CD8-positive, alpha-beta memory T cell (primary cell): ENCODE measurements around the gene SORCS2. TPM values are rescaled to one million over a fixed set of nuclear protein-coding genes. Genes with fewer than 3 reads are reported as not detected.

Experiments
- CTCF ChIA-PET: fragments of 350-600 bp; sonication (Branson Sonifier 250); formaldehyde crosslinking; loops from one replicate; lab custom pipeline; 2021; ENCODE audit warnings: antibody characterized with exemption; lab: Charles Lee
- POLR2A ChIA-PET: fragments of 350-600 bp; sonication (Branson Sonifier 250); formaldehyde crosslinking; loops from one replicate; lab custom pipeline; 2021; ENCODE audit warnings: antibody characterized with exemption; lab: Charles Lee
- DNase-seq, 5 donors: peaks; one replicate each; pipeline versions ENCODE4 v3.0.0 to v3.0.0-alpha.2; 2020 to 2022; ENCODE audit warnings: mixed read lengths in 1 of 5
- H3K27ac ChIP-seq: one replicate; pipeline ENCODE4 v1.7.0; 2013; ENCODE audit warnings: low read depth, mild to moderate bottlenecking, low read length, moderate library complexity
- H3K27me3 ChIP-seq: 2 replicates; pipeline ENCODE4 v1.7.0; 2013; ENCODE audit warnings: low read length, mild to moderate bottlenecking; ENCODE audit not compliant: insufficient read depth, poor library complexity, severe bottlenecking
- H3K36me3 ChIP-seq: 2 replicates; pipeline ENCODE4 v1.7.0; 2013; ENCODE audit warnings: mild to moderate bottlenecking, low read length, moderate library complexity; ENCODE audit not compliant: insufficient read depth
- H3K4me1 ChIP-seq: 2 replicates; pipeline ENCODE4 v1.7.0; 2013; ENCODE audit warnings: mild to moderate bottlenecking, low read length, moderate library complexity; ENCODE audit not compliant: insufficient read depth
- H3K4me3 ChIP-seq: 2 replicates; pipeline ENCODE4 v1.7.0; 2013; ENCODE audit warnings: mild to moderate bottlenecking, low read length
- H3K9me3 ChIP-seq: 2 replicates; pipeline ENCODE4 v1.7.0; 2013; ENCODE audit warnings: mild to moderate bottlenecking, low read length
- H3K27ac Mint-ChIP-seq, 8 donors: one replicate each; pipeline ENCODE4 v1.8.0; 2020 to 2021; ENCODE audit warnings: mixed read lengths in 8 of 8, mild to moderate bottlenecking in 6 of 8, inconsistent platforms in 3 of 8, moderate library complexity in 3 of 8
- H3K27me3 Mint-ChIP-seq, 2 donors: one replicate each; pipeline ENCODE4 v1.8.0; 2020 to 2021; ENCODE audit warnings: mixed read lengths in 2 of 2, mild to moderate bottlenecking in 1 of 2, moderate library complexity in 1 of 2
- H3K36me3 Mint-ChIP-seq, 3 donors: one replicate each; pipeline ENCODE4 v1.8.0; 2020 to 2021; ENCODE audit warnings: mixed read lengths in 3 of 3, inconsistent platforms in 1 of 3, mild to moderate bottlenecking in 1 of 3
- H3K4me1 Mint-ChIP-seq, 3 donors: one replicate each; pipeline ENCODE4 v1.8.0; 2020 to 2021; ENCODE audit warnings: mixed read lengths in 3 of 3, inconsistent platforms in 1 of 3, mild to moderate bottlenecking in 1 of 3
- H3K4me3 Mint-ChIP-seq, 7 donors: one replicate each; pipeline ENCODE4 v1.8.0; 2020 to 2021; ENCODE audit warnings: mixed read lengths in 7 of 7, mild to moderate bottlenecking in 6 of 7, moderate library complexity in 4 of 7, inconsistent platforms in 2 of 7
- H3K9me3 Mint-ChIP-seq, 5 donors: one replicate each; pipeline ENCODE4 v1.8.0; 2020 to 2022; ENCODE audit warnings: mixed read lengths in 5 of 5, mild to moderate bottlenecking in 3 of 5, moderate library complexity in 2 of 5, inconsistent platforms in 1 of 5
- polyA plus RNA-seq: library from polyadenylated mRNA; unstranded; fragments of 300-500 nt; fragmentation: Illumina TruSeq; gene quantifications from one replicate; pipeline ENCODE4 v1.2.3, GENCODE V29; 2021
- total RNA-seq, 2 experiments: library from RNA; stranded (reverse); gene quantifications; one replicate each; pipeline ENCODE4 v1.2.3, GENCODE V29; 2021

Gene SORCS2
- total and polyA plus RNA-seq, 3 experiments from 2014 or later: not detected

DNA sequence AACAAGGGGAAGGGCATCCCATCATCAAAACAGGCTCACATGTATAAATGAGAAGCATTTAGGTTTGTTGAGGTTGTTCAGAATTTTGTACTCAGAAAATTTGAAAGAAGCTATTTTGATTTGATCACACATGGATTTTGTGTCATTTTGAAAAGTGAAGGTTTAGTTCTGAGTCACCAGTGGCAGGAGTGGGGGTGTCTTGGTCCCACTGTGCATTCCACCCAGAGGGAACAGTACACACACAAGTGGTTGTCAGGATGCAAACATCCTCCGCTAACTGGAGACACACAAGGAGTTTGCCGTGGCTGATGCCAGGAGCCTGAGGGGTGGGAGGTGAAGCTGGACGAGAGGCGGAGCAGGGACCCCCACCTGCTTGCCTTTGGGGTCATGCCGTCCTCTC is 440.6 kb downstream of the SORCS2 start:
- H3K4me3 ChIP-seq: no peak overlapping the region
- Mint-ChIP-seq H3K4me3 (no peak overlapping the region), H3K36me3 (peaks cover 0 to 7% (median 0%) of the 10 kb centered on the region in 3 donors), H3K9me3 (peaks cover 0 to 3% (median 0%) of the 10 kb centered on the region in 5 donors), H3K4me1 (peaks cover 0 to 11% (median 7%) of the 10 kb centered on the region in 3 donors), H3K27ac (no peak overlapping the region), H3K27me3 (peaks cover 7 to 24% of the 10 kb centered on the region in 2 donors)
- H3K36me3 ChIP-seq: no peaks in the 10 kb centered on the region
- no peaks in the 10 kb centered on the region for H3K27me3 ChIP-seq
- H3K9me3 ChIP-seq: no peaks in the 10 kb centered on the region
- no peak overlapping the region for H3K27ac ChIP-seq
- ChIA-PET CTCF (no interaction called here), POLR2A (no interaction called here)
- H3K4me1 ChIP-seq: no peaks in the 10 kb centered on the region
- DNase-seq: no peak

DNA sequence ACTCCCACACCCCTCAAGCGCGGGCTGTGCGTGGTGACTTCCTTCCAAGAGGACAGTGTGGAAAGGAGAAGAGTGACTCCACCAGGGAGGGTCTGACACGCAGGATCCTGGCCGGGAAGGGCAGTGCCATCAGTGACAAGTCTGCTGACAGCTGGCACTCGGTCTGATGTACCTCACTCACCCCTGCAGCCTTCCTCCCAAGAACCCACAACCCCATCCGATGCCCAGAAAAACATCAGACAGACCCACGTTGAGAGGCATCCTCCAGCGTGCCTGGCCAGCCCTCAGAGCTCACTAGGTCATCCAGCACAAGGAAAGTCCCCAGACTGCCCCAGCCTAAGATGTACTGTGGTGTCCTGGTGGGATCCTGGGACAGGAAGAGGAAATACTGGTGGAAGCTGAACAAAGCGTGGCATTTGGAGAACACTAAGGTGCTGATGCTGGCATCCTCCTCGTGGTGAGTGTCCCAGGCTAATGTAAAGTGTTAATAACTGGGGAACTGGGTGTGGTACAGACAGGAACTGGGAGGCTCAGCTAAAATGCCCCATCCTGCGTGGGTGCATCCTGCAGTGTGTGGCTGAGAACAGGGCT is 442.4 kb downstream of the SORCS2 start:
- no peak for DNase-seq
- CTCF ChIA-PET: no interaction called here

DNA sequence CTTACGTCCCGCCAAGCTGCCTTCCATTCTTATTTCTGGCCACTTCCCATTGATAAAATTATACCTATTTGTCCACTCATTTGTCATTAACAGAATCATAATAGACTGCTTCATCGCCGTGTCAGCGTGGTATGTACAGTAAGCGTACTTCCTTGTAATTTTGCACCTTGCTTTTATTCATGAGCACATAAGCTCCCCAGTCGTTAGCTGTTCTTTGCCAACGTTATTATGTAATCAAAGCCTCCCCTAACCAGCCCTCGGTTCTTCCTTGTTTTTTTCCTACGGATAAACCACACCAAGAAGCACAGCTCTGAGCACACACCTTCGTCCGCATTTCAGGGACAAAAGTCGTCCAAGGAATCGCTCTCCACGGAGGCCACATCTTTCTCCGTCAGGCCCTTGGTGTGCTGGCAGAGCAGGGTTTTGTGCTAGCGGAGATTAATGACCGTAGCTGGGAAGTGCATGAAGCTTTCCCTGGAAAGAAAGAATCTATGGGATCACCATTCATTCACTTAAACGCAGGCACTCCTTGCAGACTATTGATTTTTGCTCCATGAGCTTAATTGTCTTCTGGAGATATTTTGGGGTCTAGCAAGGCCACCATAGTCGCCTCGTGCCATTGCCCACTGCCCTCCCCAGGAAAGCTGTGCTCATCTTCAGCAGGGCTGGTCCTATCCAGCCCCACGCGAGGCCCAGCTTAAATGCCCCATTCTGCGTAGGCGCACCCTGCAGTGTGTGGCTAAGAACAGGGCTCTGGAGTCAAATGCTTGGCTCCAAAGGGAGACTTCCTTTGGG is 443.3 kb downstream of the SORCS2 start:
- H3K27ac Mint-ChIP-seq: no peak overlapping the region
- Histone ChIP-seq H3K27me3 (no peaks in the 10 kb centered on the region), H3K36me3 (no peaks in the 10 kb centered on the region), H3K9me3 (no peaks in the 10 kb centered on the region), H3K4me3 (no peak overlapping the region), H3K4me1 (no peaks in the 10 kb centered on the region), H3K27ac (no peak overlapping the region)
- DNase-seq: no peak
- H3K27me3 Mint-ChIP-seq: peaks cover 7 to 19% of the 10 kb centered on the region in 2 donors
- POLR2A ChIA-PET: no interaction called here
- no peaks in the 10 kb centered on the region for H3K36me3 Mint-ChIP-seq
- no peak overlapping the region for H3K4me3 Mint-ChIP-seq
- peaks cover 0 to 11% (median 7%) of the 10 kb centered on the region in 3 donors for H3K4me1 Mint-ChIP-seq
- H3K9me3 Mint-ChIP-seq: no peaks in the 10 kb centered on the region
- CTCF ChIA-PET: no interaction called here

More for the DNA sequence above, 442.4 kb downstream of the SORCS2 start:
- POLR2A ChIA-PET: no interaction called here
- no peaks in the 10 kb centered on the region for H3K27me3 ChIP-seq
- no peak overlapping the region for H3K27ac ChIP-seq
- H3K4me3 Mint-ChIP-seq: peak overlapping the region in 1 of 7 donors; percentile 66
- no peak overlapping the region for H3K27ac Mint-ChIP-seq
- no peaks in the 10 kb centered on the region for H3K36me3 ChIP-seq
- peaks cover 7 to 21% of the 10 kb centered on the region in 2 donors for H3K27me3 Mint-ChIP-seq
- H3K9me3 ChIP-seq: no peaks in the 10 kb centered on the region
- H3K9me3 Mint-ChIP-seq: peaks cover 0 to 2% (median 0%) of the 10 kb centered on the region in 5 donors
- H3K4me1 Mint-ChIP-seq: peaks cover 0 to 11% (median 7%) of the 10 kb centered on the region in 3 donors
- no peak overlapping the region for H3K4me3 ChIP-seq
- peaks cover 0 to 4% (median 0%) of the 10 kb centered on the region in 3 donors for H3K36me3 Mint-ChIP-seq
- no peaks in the 10 kb centered on the region for H3K4me1 ChIP-seq

DNA sequence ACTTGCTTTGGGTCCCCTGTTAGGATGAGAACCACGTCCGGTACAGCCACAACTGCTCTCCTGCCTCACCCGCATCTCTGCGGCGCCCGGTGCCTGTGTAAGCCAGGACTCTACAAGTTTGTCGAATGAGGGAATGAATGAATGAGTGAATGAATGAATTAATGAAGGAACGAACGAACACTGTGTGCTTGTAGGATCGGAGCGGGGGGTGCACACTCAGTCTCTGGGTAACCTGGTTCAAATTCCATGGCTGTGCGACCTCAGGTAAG is 443.8 kb downstream of the SORCS2 start:
- Mint-ChIP-seq H3K4me1 (peaks cover 0 to 11% (median 7%) of the 10 kb centered on the region in 3 donors), H3K36me3 (no peaks in the 10 kb centered on the region), H3K27ac (no peak overlapping the region), H3K27me3 (peaks cover 7 to 14% of the 10 kb centered on the region in 2 donors), H3K9me3 (no peaks in the 10 kb centered on the region), H3K4me3 (no peak overlapping the region)
- no peak overlapping the region for H3K4me3 ChIP-seq
- no peaks in the 10 kb centered on the region for H3K36me3 ChIP-seq
- H3K4me1 ChIP-seq: no peaks in the 10 kb centered on the region
- no peaks in the 10 kb centered on the region for H3K9me3 ChIP-seq
- no peaks in the 10 kb centered on the region for H3K27me3 ChIP-seq
- CTCF ChIA-PET: no interaction called here
- POLR2A ChIA-PET: no interaction called here
- no peak for DNase-seq
- H3K27ac ChIP-seq: no peak overlapping the region

DNA sequence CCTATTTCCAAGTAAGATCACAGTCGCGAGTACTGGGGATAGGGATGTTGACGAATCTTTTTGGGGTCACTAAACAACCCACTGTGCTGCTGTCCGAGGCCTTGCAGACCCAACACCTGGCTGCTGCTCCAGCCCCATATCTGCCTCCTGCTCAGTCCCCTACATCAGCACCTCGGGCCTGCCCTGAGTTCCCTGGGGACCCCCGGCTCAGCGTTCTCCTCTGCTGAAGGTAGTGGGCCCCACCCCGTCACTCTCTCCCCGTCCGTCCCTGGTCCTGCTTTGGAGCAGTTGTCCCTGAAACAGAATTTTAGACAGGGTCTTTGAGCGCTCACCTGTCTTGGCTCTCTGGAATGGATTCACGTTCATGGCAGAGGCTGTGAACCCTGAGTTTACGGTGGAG is 444.8 kb downstream of the SORCS2 start:
- H3K4me1 Mint-ChIP-seq: peaks cover 0 to 11% (median 7%) of the 10 kb centered on the region in 3 donors
- peaks cover 7 to 10% of the 10 kb centered on the region in 2 donors for H3K27me3 Mint-ChIP-seq
- no peak overlapping the region for H3K4me3 Mint-ChIP-seq
- H3K4me3 ChIP-seq: no peak overlapping the region
- no peaks in the 10 kb centered on the region for H3K36me3 Mint-ChIP-seq
- DNase-seq: no peak
- H3K4me1 ChIP-seq: no peaks in the 10 kb centered on the region
- H3K27me3 ChIP-seq: no peaks in the 10 kb centered on the region
- no peaks in the 10 kb centered on the region for H3K9me3 Mint-ChIP-seq
- H3K36me3 ChIP-seq: no peaks in the 10 kb centered on the region
- CTCF ChIA-PET: no interaction called here
- no peaks in the 10 kb centered on the region for H3K9me3 ChIP-seq
- H3K27ac ChIP-seq: no peak overlapping the region
- peak overlapping the region in 1 of 8 donors; percentile 65 for H3K27ac Mint-ChIP-seq
- POLR2A ChIA-PET: no interaction called here

DNA sequence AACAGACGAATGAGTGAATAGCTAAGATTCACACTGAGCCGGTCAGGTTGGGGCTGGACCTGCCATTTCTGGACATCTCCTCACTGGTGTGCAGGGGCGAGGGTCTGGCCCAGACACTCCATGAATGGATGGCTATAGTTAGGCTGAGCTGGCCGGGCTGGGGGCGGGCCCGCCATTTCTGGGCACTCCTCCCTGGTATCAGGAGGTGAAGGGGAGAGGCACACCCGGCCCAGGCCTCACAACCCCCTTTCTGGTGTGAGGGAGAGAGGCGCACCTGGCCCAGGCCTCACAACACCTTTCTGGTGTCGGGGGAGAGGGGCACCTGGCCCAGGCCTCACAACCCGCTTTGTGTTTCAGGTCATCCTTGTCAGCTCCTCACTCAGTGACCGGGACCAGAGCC is 445.6 kb downstream of the SORCS2 start:
- no peak overlapping the region for H3K4me3 ChIP-seq
- DNase-seq: no peak
- no peaks in the 10 kb centered on the region for H3K27me3 ChIP-seq
- no peaks in the 10 kb centered on the region for H3K9me3 ChIP-seq
- ChIA-PET CTCF (no interaction called here), POLR2A (no interaction called here)
- Mint-ChIP-seq H3K4me3 (no peak overlapping the region), H3K36me3 (no peaks in the 10 kb centered on the region), H3K4me1 (peaks cover 0 to 11% (median 7%) of the 10 kb centered on the region in 3 donors), H3K27me3 (peaks cover 7 to 9% of the 10 kb centered on the region in 2 donors), H3K9me3 (no peaks in the 10 kb centered on the region), H3K27ac (no peak overlapping the region)
- no peak overlapping the region for H3K27ac ChIP-seq
- no peaks in the 10 kb centered on the region for H3K4me1 ChIP-seq
- H3K36me3 ChIP-seq: no peaks in the 10 kb centered on the region

DNA sequence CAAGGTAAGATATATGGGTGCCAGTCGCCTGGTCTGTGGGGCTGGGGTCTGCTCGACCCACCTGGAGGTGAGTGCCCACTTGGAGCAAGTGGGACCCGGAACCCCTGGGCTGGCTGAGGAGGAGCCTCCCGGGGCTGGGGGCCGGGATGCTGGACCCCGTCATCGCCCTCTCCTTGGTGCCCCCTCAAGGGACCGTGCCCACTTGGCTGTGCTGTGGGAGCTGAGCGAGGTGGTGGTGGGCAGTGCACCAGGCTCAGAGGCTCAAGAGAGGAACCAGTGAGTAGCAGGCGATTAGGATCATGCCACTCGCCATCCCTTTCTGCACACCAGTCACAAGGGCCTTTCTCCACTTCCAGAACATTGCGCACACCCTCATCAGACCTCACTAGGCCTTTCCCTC is 446.2 kb downstream of the SORCS2 start:
- Mint-ChIP-seq H3K9me3 (peaks cover 0 to under 1% (median 0%) of the 10 kb centered on the region in 5 donors), H3K36me3 (no peaks in the 10 kb centered on the region), H3K27ac (peak overlapping the region in 1 of 8 donors; percentile 60), H3K4me1 (peaks cover 0 to 11% (median 7%) of the 10 kb centered on the region in 3 donors), H3K27me3 (peaks cover 4 to 7% of the 10 kb centered on the region in 2 donors), H3K4me3 (no peak overlapping the region)
- H3K9me3 ChIP-seq: no peaks in the 10 kb centered on the region
- no peak overlapping the region for H3K4me3 ChIP-seq
- ChIA-PET POLR2A (no interaction called here), CTCF (no interaction called here)
- no peaks in the 10 kb centered on the region for H3K36me3 ChIP-seq
- DNase-seq: no peak
- H3K4me1 ChIP-seq: no peaks in the 10 kb centered on the region
- no peak overlapping the region for H3K27ac ChIP-seq
- no peaks in the 10 kb centered on the region for H3K27me3 ChIP-seq

DNA sequence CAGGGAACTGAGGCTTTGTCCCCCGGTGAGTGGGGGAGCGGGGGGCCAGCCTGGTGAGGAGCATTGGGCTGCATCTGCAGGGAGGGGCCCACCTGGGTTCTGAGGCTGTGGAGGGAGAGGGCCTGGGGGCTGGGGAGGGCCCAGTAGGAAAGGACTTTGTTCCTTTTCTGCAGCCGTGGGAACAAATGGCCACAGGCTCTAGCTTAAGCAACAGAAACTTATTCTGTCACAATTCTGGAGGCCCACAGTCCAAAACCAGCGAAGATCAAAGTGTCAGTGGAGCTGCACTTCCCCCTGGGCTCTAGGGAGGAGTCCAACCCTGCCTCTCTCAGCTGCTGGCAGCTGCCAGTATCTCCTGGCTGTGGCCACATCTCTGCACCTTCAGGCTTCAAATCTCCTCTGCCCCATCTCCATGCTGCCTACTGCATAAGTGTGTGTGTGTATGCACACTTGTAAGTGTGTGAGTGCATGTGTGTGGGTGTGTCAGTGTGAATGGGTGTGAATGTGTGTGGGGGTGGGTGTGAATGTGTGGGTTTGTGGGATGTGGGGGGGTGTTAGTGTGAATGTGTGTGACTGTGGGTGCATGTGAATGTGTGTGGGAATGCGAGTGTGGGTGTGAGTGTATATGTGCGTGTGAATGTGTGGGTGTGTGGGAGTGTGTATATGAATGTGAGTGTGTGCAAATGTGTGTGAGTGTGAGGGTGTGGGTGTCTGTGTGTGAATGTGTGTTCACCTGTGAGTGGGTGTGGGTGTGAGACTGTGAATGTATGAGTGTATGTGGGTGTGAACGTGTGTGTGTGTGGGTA is 446.8 kb downstream of the SORCS2 start:
- no peaks in the 10 kb centered on the region for H3K36me3 ChIP-seq
- Mint-ChIP-seq H3K9me3 (peaks cover 0 to 4% (median 0%) of the 10 kb centered on the region in 5 donors), H3K4me1 (peaks cover 0 to 11% (median 7%) of the 10 kb centered on the region in 3 donors), H3K36me3 (no peaks in the 10 kb centered on the region), H3K27me3 (peaks cover 3 to 6% of the 10 kb centered on the region in 2 donors), H3K27ac (peak overlapping the region in 1 of 8 donors; percentile 18), H3K4me3 (no peak overlapping the region)
- ChIA-PET POLR2A (no interaction called here), CTCF (no interaction called here)
- H3K9me3 ChIP-seq: no peaks in the 10 kb centered on the region
- no peaks in the 10 kb centered on the region for H3K4me1 ChIP-seq
- DNase-seq: no peak
- no peak overlapping the region for H3K4me3 ChIP-seq
- H3K27me3 ChIP-seq: no peaks in the 10 kb centered on the region
- H3K27ac ChIP-seq: no peak overlapping the region
